Pons (tissue), 1 donor: Measurements from ENCODE around the gene TECTA.
"Not testable (repeated sequence)": the region's sequence is repeated elsewhere in the genome, so short reads cannot be mapped to it uniquely, and the experiment has no call there.

Source experiments
- DNase-seq: peaks from one replicate; pipeline ENCODE4 v3.0.0-alpha.2; 2016; ENCODE audit warnings: low spot score

TECTA gene

DNA sequence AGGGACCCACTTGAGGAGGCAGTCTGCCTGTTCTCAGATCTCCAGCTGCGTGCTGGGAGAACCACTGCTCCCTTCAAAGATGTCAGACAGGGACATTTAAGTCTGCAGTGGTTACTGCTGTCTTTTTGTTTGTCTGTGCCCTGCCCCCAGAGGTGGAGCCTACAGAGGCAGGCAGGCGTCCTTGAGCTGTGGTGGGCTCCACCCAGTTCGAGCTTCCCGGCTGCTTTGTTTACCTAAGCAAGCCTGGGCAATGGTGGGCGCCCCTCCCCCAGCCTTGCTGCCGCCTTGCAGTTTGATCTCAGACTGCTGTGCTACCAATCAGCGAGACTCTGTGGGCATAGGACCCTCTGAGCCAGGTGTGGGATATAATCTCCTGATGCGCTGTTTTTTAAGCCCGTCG, 76.6 kb downstream of the TECTA start:
- not testable (repeated sequence) for DNase-seq

GRCh38 chr11:121179306-121179705, 78.3 kb downstream of the TECTA start:
- DNase-seq, result no peak

DNA sequence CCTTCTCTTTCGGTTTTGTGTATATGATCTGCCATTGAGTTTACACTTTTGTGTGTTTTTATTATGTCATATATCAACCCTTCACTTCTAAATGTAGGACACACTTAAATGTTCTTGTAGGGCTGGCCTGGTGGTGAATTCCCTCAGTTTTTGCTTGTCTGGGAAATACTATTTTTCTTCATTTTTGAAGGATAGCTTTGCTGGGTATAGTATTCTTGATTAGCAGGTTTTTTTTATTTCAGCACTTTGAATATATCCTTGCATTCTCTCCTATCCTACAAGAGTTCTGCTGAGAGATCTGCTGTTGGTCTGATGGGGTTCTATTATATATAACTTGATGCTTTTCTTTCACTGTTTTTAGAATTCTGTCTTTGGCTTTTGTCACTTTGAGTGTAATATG, 79.1 kb downstream of the TECTA start:
- no peak for DNase-seq

GRCh38 chr11:121188776-121189175, 87.7 kb downstream of the TECTA start:
- DNase-seq, result no peak

DNA sequence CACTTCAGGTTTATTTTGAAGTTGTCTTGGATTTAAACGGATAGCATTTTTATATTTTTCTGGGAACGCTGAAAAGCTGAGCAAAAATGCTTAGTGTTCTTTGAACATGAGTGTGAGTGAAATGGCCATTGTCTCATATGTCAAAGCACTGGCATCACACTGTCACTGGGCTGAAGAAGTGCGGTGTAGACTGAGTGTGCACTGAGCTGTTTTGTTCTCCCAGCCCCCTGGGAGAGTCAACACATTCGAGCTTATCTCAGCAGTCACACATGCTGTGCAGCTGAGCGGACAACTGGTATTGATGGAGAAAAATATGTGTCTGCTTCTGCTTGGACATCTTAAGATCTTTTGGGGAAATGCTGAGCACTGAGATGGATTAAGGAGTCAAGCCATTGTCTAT, 90.8 kb downstream of the TECTA start:
- peak; percentile 7 for DNase-seq

DNA sequence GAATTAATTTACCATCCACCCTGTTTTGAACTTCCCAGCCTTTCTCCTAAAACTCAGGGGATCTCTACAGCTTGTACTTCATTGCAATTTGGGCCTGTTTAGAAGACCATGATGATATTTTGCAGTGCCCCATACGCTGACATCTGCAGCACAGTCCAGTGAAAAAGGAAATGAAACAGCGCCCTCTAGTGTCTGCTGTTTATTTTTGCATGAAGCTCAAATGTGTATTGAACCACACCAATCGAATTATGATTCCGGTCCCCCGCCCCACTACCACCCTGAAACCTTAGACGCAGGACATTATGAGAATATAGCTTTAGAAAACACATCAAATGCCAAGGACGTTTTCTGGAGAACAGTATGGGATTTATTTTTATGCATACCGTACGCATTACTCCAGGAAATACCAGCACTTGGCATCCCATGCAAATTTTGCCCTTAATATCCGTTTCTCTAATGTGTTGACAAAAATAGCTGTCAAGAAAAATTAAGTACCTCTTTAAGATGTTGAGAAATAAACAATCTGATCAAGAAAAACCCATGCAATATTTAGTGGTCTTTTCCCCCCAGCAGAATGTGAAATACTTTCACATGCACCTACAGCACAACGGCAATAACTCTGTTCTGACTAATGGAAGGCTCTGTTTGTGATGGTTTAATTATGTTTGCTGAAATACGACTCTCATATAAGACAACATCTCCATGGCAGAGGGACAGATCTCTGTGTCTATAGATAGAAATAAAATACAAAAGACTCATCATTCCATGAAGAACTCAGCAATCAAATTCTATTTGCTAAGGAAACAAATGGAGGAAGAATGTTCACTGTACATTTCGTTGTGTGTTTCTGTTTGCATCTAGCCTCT, 93.9 kb downstream of the TECTA start:
- DNase-seq, result peak; percentile 69

DNA sequence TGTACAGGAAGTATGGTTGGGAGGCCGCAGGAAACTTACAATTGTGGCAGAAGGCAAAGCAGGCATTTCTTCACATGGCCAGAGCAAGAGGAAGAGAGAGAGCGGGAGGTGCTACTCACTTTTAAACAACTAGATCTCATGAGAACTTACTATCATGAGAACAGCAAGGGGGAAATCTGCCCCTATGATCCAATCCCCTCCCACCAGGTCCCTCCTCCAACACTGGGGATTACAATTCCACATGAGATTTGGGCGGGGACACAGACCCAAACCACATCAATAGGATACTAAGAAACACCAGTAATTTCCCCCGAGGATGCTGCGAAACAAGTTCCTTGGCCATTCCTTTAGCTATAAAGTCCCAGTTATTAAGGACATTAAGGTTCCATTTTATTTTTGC, 97.4 kb downstream of the TECTA start:
- no peak for DNase-seq

- no peak for DNase-seq
These were observed 98.5 kb downstream of the TECTA start for GRCh38 chr11:121199516-121199915.

DNA sequence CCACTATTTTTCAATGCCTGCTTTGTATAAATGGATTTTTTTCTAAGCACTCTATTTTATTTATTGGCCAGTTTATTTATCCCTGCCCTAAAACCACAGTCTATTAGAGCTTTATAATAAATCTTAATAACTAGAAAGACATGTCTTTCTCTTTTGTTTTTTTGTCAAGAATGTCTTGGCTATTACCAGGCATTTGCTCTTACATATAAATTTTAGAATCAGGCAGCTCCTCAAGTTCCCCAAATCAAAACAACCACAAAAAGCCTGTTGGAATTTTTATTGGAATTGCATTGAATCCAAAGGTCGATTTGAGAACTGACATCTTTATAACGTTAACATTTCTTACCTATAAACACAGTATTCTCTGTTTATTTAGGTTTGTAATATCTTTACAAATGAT, 105.8 kb downstream of the TECTA start:
- no peak for DNase-seq

GRCh38 chr11:121207485-121208115, 106.6 kb downstream of the TECTA start:
- no peak for DNase-seq

GRCh38 chr11:121210445-121211080, 109.5 kb downstream of the TECTA start:
- no peak for DNase-seq

DNA sequence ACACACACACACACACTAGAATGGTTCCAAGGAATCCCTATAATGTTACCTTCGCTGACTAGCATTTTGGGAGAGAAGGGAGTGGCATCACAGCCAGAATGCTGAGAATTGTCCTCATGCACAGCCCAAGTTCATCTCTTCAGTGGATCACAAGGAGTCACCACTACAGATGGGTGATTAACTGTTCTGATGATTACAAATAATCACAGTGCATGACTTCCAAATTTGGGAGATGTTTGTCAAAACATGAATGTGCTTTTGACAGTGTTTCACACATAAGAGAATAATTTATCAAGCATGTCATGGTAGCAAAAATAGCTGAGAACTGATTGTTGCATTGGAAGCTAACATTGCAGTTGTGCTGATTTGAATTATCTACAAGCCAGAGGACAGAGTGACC, 110.6 kb downstream of the TECTA start:
- no peak for DNase-seq

- DNase-seq, result no peak
These were observed 111.7 kb downstream of the TECTA start for GRCh38 chr11:121212536-121213361.

GRCh38 chr11:121213362-121213893, 112.4 kb downstream of the TECTA start:
- DNase-seq, result no peak

DNA sequence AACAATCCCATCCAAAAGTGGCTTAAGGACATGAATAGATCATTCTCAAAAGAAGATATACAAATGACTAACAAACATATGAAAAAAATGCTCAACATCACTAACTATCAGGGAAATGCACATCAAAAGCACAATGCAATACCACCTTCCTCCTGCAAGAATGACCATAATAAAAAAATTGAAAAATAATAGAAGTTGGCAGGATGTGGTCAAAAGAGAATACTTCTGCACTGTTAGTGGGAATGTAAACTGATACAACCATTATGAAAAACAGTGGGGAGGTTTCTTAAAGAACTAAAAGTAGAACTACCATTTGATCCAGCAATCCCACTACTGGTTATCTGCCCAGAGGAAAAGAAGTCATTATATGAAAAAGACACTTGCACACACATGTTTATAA, 113.8 kb downstream of the TECTA start:
- DNase-seq, result no peak

GRCh38 chr11:121221496-121222200, 120.6 kb downstream of the TECTA start:
- no peak for DNase-seq

GRCh38 chr11:121223161-121223560, 122.1 kb downstream of the TECTA start:
- no peak for DNase-seq

DNA sequence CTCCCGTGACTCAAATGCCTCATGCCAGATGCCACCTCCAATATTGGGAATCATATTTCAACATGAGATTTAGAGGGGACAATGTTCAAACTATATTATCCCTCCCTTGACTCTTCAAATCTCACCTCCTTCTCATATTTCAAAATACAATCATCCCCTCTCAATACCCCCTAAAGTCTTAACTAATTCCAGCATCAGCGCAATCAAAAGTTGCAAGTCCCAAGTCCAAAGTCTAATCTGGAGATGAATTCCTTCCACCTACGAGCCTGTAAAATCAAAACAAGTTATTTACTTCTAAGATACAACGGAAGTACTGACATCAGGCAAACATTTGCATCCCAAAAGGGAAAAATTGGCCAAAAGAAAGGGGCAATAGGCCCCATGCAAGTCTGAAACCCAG, 124.3 kb downstream of the TECTA start:
- DNase-seq, result no peak

DNA sequence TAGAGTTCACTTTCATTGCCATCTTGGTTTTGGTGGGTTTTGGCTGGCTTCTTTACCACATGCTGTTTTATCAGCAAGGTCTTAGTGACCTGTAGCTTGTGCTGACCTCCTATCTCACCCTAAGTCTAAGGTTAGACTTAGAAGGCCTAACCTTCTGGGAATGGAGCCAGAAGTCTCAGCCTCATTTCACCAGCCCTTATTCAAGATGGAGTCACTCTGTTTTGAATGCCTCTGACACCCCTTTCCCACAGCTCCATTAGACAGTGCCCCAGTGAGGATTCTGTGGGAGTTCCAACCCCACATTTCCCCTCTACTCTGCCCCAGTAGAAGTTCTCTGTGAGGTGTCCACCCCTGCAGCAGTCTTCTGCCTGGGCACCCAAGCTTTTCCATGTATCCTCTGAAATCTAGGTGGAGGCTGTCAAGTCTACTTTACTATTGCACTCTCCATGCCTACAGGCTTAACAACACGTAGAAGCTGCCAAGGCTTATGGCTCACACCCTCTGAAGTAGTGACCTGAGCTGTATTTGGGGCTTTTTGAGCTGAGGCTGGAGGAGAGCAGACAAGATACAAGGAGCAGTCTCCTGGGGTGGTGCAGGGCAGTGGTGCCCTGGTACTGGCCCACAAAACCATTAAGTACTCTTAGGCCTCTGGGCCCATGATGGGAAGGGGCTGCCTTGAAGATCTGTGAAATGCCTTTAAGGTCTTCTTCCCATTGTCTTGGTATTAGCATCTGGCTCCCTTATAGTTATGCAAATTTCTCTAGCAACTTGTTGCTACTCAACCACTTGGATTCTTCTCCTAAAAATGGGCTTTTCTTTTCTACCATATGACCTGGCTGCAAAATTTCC, 125.6 kb downstream of the TECTA start:
- no peak for DNase-seq

DNA sequence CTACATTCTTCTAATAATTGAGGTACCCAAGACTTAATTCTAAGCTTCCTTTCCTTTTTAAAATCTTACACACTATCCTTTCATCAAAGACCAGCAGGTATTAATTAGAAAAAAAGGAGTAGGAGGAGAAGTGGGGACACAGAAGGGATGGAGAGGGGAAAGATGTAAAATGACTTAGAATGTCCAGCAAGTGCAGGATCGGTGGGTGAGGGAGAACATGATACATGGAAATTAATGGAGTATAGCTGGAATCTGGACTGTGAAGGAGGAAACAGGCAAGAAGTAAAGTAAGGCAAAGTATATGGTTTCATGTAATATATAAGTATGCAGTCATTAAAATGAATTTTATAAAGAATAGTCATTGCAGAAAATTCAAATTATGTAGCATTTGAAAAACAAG, 127.8 kb downstream of the TECTA start:
- DNase-seq, result no peak
